Measurements from ENCODE around the gene CCDC88A.

- TF ChIP-seq, protein P1, sequence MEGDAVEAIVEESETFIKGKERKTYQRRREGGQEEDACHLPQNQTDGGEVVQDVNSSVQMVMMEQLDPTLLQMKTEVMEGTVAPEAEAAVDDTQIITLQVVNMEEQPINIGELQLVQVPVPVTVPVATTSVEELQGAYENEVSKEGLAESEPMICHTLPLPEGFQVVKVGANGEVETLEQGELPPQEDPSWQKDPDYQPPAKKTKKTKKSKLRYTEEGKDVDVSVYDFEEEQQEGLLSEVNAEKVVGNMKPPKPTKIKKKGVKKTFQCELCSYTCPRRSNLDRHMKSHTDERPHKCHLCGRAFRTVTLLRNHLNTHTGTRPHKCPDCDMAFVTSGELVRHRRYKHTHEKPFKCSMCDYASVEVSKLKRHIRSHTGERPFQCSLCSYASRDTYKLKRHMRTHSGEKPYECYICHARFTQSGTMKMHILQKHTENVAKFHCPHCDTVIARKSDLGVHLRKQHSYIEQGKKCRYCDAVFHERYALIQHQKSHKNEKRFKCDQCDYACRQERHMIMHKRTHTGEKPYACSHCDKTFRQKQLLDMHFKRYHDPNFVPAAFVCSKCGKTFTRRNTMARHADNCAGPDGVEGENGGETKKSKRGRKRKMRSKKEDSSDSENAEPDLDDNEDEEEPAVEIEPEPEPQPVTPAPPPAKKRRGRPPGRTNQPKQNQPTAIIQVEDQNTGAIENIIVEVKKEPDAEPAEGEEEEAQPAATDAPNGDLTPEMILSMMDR (conservative IDR thresholded peaks at IDR 0.05; ENCODE audit: low read depth, low read length): no peak
- TF ChIP-seq EZH2 (IDR thresholded peaks at IDR 0.05; ENCODE audit: low read length, unreplicated experiment): no peak
- no peak for TF ChIP-seq EZH2phosphoT487 (IDR thresholded peaks at IDR 0.05; ENCODE audit: borderline replicate concordance, low read length)
Observed at GRCh38 chr2:55428258-55428657, 8.6 kb upstream of the CCDC88A start.
